Measurements from ENCODE around the gene WAPL. TPM values are rescaled to one million over a fixed set of nuclear protein-coding genes. Genes with fewer than 3 reads are reported as not detected.
A peak's percentile ranks its signal among the peaks of the same experiment; 100 is the strongest.

Gene WAPL
- total and polyA plus RNA-seq, 2 of the 13 experiments (the other 11 are each of a cell fraction or from before 2014, with no cell fraction given), result 13.2 to 43.5 TPM

- TF ChIP-seq HMGXB3 (CRISPR knock-in tag; IDR thresholded peaks at IDR 0.05; ENCODE audit: borderline replicate concordance) (peak; percentile 53; the same call in 1 of the 2 replicates), TERF1 (CRISPR knock-in tag; IDR thresholded peaks at IDR 0.05) (peak; percentile 62; the same call in 1 of the 2 replicates), ATF7-NPFF (CRISPR knock-in tag; IDR thresholded peaks at IDR 0.05; ENCODE audit: low read depth) (no peak; the same call in 1 of the 2 replicates), U2AF2 (IDR thresholded peaks at IDR 0.05; ENCODE audit: low read depth, low read length) (no peak), ZGPAT (CRISPR knock-in tag; IDR thresholded peaks at IDR 0.05) (peak; percentile 56), ZNF383 (CRISPR knock-in tag; IDR thresholded peaks at IDR 0.05; ENCODE audit: borderline replicate concordance) (no peak), ZNF883 (CRISPR knock-in tag; IDR thresholded peaks at IDR 0.05; ENCODE audit: not compliant biosample characterization) (peak; percentile 69), MATR3 (CRISPR knock-in tag; IDR thresholded peaks at IDR 0.05) (no peak), ZNF235 (CRISPR knock-in tag; IDR thresholded peaks at IDR 0.05; ENCODE audit: borderline replicate concordance) (no peak), CCAR2 (optimal IDR thresholded peaks at IDR 0.05; ENCODE audit: low read depth, low read length) (no peak), NRL (CRISPR knock-in tag; IDR thresholded peaks at IDR 0.05; ENCODE audit: borderline replicate concordance) (peak; percentile 43; the same call in 1 of the 2 replicates), SOX6 (IDR thresholded peaks at IDR 0.05) (no peak), SOX6 (CRISPR knock-in tag; IDR thresholded peaks at IDR 0.05) (peak; percentile 23; the same call in 1 of the 2 replicates), ZNF225 (CRISPR knock-in tag; IDR thresholded peaks at IDR 0.05) (no peak), JARID2 (CRISPR knock-in tag; IDR thresholded peaks at IDR 0.05; ENCODE audit: insufficient replicate concordance) (no peak), KAT8 (CRISPR knock-in tag; IDR thresholded peaks at IDR 0.05) (peak; percentile 31; the same call in 1 of the 2 replicates), TGIF2 (CRISPR knock-in tag; IDR thresholded peaks at IDR 0.05) (no peak), RXRA (CRISPR knock-in tag; IDR thresholded peaks at IDR 0.05) (peak; percentile 74), GZF1 (CRISPR knock-in tag; IDR thresholded peaks at IDR 0.05) (no peak)
- TF ChIP-seq, protein P1, sequence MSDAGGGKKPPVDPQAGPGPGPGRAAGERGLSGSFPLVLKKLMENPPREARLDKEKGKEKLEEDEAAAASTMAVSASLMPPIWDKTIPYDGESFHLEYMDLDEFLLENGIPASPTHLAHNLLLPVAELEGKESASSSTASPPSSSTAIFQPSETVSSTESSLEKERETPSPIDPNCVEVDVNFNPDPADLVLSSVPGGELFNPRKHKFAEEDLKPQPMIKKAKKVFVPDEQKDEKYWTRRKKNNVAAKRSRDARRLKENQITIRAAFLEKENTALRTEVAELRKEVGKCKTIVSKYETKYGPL (CRISPR knock-in tag; IDR thresholded peaks at IDR 0.05), result no peak
- TF ChIP-seq, protein P2, sequence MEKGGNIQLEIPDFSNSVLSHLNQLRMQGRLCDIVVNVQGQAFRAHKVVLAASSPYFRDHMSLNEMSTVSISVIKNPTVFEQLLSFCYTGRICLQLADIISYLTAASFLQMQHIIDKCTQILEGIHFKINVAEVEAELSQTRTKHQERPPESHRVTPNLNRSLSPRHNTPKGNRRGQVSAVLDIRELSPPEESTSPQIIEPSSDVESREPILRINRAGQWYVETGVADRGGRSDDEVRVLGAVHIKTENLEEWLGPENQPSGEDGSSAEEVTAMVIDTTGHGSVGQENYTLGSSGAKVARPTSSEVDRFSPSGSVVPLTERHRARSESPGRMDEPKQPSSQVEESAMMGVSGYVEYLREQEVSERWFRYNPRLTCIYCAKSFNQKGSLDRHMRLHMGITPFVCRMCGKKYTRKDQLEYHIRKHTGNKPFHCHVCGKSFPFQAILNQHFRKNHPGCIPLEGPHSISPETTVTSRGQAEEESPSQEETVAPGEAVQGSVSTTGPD (CRISPR knock-in tag; IDR thresholded peaks at IDR 0.05), result no peak
These were observed 13.7 kb upstream of the WAPL start (continued) for GRCh38 chr10:86535132-86535882.
